Measurements from ENCODE around the gene MED17.

MED17 gene

DNA sequence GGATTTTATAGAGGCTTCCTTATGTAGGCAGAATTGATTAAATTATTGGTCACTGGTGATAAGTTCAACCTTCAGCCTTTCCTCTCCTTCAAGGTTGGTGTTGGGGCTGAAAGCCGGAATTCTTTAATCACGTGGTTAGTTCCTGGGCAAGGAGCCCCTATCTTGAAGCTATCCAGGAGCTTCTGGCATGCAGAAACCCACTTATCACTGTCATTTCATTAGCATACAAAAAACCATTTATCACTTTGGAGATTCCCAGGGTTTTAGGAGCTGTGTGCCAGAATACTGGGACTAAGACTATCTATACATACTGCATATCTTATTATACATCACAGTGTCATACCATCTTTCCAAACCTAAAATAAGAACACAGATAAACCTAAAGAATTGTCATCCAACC lies 18.5 kb upstream of the MED17 start:
- peaks cover 23% of the 10 kb centered on the region for H3K36me3 Mint-ChIP-seq (ENCODE audit: low read depth)
- H3K4me3 Mint-ChIP-seq = no peak overlapping the region
- H3K4me1 Mint-ChIP-seq = no peaks in the 10 kb centered on the region
- no peak overlapping the region for H3K27ac Mint-ChIP-seq
- H3K27me3 Mint-ChIP-seq (ENCODE audit: low read depth) = no peaks in the 10 kb centered on the region
- TF ChIP-seq, protein P1, sequence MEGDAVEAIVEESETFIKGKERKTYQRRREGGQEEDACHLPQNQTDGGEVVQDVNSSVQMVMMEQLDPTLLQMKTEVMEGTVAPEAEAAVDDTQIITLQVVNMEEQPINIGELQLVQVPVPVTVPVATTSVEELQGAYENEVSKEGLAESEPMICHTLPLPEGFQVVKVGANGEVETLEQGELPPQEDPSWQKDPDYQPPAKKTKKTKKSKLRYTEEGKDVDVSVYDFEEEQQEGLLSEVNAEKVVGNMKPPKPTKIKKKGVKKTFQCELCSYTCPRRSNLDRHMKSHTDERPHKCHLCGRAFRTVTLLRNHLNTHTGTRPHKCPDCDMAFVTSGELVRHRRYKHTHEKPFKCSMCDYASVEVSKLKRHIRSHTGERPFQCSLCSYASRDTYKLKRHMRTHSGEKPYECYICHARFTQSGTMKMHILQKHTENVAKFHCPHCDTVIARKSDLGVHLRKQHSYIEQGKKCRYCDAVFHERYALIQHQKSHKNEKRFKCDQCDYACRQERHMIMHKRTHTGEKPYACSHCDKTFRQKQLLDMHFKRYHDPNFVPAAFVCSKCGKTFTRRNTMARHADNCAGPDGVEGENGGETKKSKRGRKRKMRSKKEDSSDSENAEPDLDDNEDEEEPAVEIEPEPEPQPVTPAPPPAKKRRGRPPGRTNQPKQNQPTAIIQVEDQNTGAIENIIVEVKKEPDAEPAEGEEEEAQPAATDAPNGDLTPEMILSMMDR (IDR thresholded peaks at IDR 0.05; ENCODE audit: unreplicated experiment in 3 of 3) = no peak
- H3K9me3 Mint-ChIP-seq = no peaks in the 10 kb centered on the region

DNA sequence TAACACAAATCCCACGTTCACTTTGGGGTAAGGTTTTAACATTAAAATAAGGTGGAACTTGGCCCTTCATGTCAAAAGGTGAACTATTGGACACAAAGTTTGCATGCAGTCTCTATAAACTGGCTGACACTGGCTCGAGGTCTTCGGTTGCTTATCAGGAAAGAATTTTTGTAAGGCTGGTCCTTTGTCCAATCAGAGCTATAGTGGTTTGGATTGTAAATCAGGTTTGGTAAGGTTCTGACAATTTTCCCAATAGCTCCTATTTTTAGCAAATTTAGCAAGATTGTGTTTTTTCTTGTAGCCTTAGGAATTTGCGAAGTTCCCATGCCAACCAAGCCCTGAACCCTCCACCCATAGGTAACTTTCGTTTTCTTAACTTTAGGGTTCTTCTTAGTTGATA lies 17.6 kb upstream of the MED17 start:
- no peaks in the 10 kb centered on the region for H3K9me3 Mint-ChIP-seq
- H3K4me3 Mint-ChIP-seq = no peak overlapping the region
- peaks cover 15% of the 10 kb centered on the region for H3K36me3 Mint-ChIP-seq (ENCODE audit: low read depth)
- no peaks in the 10 kb centered on the region for H3K27me3 Mint-ChIP-seq (ENCODE audit: low read depth)
- no peaks in the 10 kb centered on the region for H3K4me1 Mint-ChIP-seq
- H3K27ac Mint-ChIP-seq = no peak overlapping the region
- TF ChIP-seq, protein P1 (IDR thresholded peaks at IDR 0.05; ENCODE audit: unreplicated experiment in 3 of 3) = no peak

DNA sequence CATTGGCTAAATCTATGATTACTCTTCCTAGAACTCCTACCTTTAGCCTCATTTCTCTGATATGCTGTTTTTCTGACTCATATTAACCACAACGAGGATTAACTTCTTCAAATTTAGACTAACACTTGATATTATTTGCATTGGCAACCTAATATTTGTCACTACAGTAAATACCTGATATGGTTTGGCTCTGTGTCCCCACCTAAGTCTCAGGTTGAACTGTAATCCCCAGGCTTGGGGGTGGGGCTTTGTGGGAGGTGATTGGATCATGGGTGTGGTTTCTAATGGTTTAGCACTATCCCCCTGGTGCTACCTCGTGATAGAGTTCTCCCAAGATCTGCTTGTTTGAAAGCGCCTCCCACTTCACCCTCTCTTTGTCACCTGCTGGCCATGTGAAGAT lies 17.1 kb upstream of the MED17 start:
- Mint-ChIP-seq H3K4me1 (no peaks in the 10 kb centered on the region), H3K9me3 (no peaks in the 10 kb centered on the region), H3K27me3 (ENCODE audit: low read depth) (no peaks in the 10 kb centered on the region), H3K27ac (no peak overlapping the region), H3K36me3 (ENCODE audit: low read depth) (peaks cover 14% of the 10 kb centered on the region), H3K4me3 (no peak overlapping the region)
- TF ChIP-seq, protein P1 (IDR thresholded peaks at IDR 0.05; ENCODE audit: unreplicated experiment in 3 of 3) = no peak

DNA sequence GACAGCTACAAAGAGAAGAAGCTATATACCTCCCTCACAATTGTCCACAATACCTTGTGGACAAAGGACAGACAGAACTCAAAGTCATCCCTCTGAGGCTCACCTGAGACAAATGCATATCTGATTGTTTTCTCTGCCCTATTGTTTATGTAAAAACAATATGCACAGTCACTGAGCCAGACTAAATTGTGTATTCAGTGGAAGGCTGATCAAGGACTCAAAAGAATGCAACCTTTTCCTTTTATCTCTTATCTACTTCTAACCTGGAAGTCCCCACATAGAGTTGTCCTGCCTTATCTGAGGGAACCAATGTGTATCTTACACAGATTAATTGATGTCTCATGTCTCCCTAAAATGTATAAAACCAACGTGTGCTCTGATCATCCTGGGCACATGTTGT lies 13.9 kb upstream of the MED17 start:
- H3K27ac Mint-ChIP-seq = no peak overlapping the region
- no peaks in the 10 kb centered on the region for H3K4me1 Mint-ChIP-seq
- H3K27me3 Mint-ChIP-seq (ENCODE audit: low read depth) = no peaks in the 10 kb centered on the region
- TF ChIP-seq, protein P1 (IDR thresholded peaks at IDR 0.05; ENCODE audit: unreplicated experiment in 3 of 3) = no peak
- no peaks in the 10 kb centered on the region for H3K36me3 Mint-ChIP-seq (ENCODE audit: low read depth)
- H3K9me3 Mint-ChIP-seq = no peaks in the 10 kb centered on the region
- no peak overlapping the region for H3K4me3 Mint-ChIP-seq

DNA sequence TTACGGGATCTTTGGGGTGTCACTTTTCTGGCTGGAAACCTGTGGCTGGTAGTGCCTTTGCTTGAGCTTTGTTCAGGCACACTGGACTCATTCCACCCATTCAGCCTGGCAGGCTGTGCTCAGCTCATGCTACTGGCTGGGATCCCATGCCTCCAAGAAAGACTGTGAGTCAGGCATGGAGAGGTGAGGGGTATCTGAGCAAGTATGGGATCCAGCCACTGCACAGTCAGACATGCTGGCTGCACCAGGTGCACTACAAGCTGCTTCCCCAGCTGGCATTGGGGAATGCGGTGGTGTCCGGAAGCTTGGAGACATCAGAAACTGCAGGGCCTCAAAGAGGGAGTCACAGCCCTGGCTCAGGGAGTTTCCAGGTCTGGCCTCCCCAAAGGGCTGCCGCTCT lies 12.0 kb upstream of the MED17 start:
- no peaks in the 10 kb centered on the region for H3K36me3 Mint-ChIP-seq (ENCODE audit: low read depth)
- H3K4me3 Mint-ChIP-seq = no peak overlapping the region
- TF ChIP-seq, protein P1 (IDR thresholded peaks at IDR 0.05; ENCODE audit: unreplicated experiment in 3 of 3) = no peak
- H3K27ac Mint-ChIP-seq = no peak overlapping the region
- no peaks in the 10 kb centered on the region for H3K9me3 Mint-ChIP-seq
- no peaks in the 10 kb centered on the region for H3K27me3 Mint-ChIP-seq (ENCODE audit: low read depth)
- no peaks in the 10 kb centered on the region for H3K4me1 Mint-ChIP-seq

DNA sequence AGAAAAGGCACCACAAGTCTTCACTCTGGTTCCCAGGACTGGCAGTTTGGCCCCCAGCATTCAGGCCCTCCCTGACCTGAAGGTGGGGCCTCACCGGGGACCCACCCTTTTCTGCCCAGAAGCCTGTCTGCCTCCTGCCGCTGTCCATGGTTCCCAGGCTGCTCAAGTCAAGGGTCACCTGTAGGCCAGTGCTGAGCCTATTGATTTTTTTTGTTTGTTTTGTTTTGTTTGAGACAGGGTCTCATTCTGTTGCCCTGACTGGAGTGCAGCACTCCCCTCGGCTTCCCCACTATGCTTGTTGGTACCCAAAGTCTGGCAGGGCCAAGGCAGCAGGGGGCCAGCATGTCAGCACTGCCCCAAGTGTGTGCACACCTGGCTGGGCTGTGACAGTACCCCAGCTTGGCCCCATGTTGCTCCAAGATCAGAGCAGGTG lies 11.0 kb upstream of the MED17 start:
- TF ChIP-seq, protein P1 (IDR thresholded peaks at IDR 0.05; ENCODE audit: unreplicated experiment in 3 of 3) = no peak
- H3K36me3 Mint-ChIP-seq (ENCODE audit: low read depth) = no peaks in the 10 kb centered on the region
- no peaks in the 10 kb centered on the region for H3K27me3 Mint-ChIP-seq (ENCODE audit: low read depth)
- H3K4me3 Mint-ChIP-seq = no peak overlapping the region
- no peak overlapping the region for H3K27ac Mint-ChIP-seq
- H3K9me3 Mint-ChIP-seq = peaks cover 2% of the 10 kb centered on the region
- no peaks in the 10 kb centered on the region for H3K4me1 Mint-ChIP-seq

Data from nephron (organoid).